GDM1 (cell line): ENCODE data around the gene HK2.
"Not testable (repeated sequence)": the region's sequence is repeated elsewhere in the genome, so short reads cannot be mapped to it uniquely, and the experiment has no call there.

Source experiments
- DNase-seq: peaks from one replicate; lab custom pipeline; 2025; lab: John Stamatoyannopoulos, UW

The HK2 gene

DNA sequence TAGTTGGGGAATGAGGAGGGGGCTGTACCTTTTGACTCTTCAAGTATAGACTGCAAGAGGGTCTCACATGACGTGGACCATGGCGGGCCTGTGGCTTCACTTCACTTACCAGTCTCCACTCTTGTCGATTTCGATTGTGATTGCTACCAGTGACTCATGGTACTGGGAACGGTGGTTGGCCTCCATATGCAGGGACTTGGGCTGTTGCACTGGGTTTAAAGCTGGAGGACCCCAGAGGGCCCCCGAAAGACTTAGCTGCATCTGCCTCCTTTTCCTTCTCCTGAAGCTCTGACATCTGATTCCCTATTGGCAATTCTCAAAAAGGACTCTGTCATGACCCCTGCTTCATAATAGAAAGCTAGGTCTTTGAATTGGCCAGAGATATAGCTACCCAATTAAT lies 43.4 kb downstream of the HK2 start:
- no peak for DNase-seq

DNA sequence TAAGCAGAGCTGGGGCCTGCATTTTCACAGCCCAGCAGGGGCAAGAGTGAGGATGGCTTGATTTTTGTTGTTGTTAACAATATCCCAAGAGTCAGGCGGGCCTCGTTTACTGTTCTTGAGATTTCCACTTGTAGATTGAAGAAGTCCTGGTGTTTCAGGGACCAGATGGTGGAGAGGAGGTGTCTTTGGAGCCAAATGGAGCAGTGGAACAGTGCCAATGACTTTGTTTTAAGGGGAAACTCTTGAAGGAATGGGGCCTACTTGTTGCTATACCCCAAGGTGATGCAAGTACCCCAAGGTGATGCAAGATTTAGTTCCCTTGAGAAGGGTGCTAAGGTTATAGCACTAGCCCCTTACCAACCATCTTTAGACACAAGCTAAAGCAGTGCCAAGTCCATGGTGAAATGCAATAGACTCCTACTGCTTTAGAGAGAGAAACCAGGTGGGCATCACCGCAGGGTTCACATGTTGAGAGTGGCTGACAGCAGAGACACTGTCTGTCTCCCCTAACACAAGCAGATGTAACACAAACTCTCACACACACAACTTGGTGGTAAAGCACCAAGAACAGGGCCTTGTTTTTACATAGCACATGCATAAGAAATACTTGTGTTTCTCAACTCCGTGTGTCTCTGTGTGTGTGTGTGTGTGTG lies 44.0 kb downstream of the HK2 start:
- no peak for DNase-seq

DNA sequence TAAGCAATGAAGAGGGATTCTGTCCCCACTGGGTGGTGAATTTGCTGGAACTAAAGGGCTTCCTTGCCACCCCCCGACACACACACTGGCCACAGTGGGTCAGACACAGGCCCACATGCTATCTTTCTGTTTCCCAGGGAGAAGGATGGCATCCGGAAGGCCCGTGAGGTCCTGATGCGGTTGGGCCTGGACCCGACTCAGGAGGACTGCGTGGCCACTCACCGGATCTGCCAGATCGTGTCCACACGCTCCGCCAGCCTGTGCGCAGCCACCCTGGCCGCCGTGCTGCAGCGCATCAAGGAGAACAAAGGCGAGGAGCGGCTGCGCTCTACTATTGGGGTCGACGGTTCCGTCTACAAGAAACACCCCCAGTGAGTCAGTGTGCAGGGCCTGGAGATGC lies 44.6 kb downstream of the HK2 start:
- DNase-seq = no peak

DNA sequence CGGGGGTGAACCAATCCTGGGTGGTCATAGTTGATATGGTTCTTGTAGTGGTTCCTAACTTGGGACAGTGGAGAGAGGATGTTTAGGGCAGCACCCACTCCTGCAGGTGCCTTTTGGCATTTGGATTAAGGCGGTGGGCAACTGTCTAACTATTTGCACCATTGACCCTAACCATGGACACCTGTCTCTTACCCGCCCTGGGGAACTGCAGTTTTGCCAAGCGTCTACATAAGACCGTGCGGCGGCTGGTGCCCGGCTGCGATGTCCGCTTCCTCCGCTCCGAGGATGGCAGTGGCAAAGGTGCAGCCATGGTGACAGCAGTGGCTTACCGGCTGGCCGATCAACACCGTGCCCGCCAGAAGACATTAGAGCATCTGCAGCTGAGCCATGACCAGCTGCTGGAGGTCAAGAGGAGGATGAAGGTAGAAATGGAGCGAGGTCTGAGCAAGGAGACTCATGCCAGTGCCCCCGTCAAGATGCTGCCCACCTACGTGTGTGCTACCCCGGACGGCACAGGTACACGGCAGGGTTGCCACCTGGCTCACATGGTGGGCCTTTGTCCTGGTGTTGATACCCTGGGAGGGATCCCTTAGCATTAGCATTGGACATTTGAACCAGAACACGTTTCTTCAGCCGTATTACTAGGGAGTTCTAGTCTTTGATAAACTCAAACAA lies 46.3 kb downstream of the HK2 start:
- DNase-seq = no peak

DNA sequence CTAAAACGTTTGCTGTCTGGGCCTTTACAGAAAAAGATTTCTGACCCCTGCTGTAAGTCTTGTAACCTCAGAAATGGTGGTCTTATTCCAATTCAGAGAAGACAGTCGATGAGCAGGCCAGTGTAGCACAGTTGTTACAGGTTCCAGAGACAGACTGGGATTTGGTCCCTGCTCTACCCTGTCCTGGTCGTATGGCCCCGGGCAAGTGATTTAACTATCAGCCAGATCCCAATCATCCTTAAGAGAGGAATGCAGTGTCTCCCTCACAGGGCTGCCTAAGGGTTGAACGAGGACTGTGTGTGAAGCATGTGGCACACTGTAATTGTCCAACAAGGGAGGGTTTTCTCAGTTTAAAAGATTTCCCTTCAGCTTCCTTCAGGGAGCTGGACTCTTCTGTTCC lies 47.2 kb downstream of the HK2 start:
- DNase-seq = no peak

- DNase-seq = no peak
Measured at GRCh38 chr2:74881626-74882298, 47.8 kb downstream of the HK2 start.

- no peak for DNase-seq
Measured at GRCh38 chr2:74882299-74882687, 48.4 kb downstream of the HK2 start.

DNA sequence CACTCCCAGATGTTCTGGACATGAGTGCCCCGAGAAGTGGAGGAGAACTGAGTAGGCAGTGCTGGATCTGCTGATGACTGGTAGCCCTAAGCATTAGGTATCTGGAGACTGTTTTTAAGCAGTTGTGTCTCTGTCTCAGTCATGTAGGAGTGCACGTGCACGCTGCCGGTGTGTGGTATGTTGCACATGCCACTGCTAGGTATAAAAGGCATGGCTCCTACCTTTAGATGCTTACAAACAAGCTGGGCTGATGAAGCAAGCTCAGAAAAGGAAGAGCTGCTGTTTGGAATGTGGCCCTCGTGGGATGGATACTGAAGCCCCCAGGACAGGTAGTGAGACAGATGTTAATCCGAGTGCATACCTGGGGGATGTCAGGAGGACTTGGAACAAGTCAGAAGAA lies 49.1 kb downstream of the HK2 start:
- no peak for DNase-seq

- no peak for DNase-seq
Measured at GRCh38 chr2:74884118-74884762, 50.3 kb downstream of the HK2 start.

DNA sequence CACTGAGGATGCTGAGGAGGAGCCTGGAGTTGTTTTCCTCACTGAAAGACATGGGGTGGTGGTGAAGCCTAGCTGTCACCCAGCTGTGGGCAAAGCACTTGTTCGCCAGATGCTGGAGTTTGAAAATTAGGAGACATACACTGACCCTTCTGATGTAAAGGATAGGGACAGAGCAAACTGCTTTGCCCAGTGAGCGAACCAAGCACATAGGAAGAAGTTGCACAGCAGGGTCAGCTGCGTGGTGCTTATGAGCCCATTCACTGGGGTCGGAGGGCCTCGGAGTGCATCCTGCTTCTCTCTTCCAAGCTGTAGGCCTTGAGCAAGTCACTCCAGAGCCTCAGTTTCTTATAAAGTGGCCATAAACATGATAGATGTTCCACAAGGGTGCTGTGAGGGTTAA lies 50.9 kb downstream of the HK2 start:
- no peak for DNase-seq

DNA sequence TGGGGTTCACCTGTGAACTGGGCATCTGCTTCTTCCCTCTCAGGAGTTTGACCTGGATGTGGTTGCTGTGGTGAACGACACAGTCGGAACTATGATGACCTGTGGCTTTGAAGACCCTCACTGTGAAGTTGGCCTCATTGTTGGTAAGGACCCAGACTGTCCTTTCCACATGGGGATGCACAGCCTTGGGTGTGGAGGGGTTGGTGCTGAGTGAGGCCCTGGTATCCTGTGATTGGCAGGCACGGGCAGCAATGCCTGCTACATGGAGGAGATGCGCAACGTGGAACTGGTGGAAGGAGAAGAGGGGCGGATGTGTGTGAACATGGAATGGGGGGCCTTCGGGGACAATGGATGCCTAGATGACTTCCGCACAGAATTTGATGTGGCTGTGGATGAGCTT lies 52.3 kb downstream of the HK2 start:
- no peak for DNase-seq

DNA sequence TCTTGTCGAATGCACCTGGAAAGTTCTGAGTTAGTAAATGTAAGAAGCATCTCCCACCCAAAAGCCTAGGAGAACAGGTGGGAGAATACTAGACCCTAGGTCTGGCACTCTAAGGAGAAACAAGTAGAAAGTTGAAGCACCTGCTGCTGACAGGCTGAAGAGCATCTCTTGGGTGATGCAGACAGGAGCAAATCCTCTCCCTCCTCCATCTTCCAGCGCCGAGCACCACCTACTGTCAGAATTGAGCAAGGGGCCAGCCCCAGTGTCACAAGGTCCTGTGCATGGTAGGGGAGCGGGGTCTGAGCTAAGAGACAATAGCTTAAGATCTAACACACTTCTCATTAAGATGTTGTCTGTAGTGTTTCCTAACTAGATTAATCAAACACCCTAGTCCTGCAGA lies 52.9 kb downstream of the HK2 start:
- no peak for DNase-seq

- DNase-seq = no peak
Measured at GRCh38 chr2:74887445-74887951, 53.6 kb downstream of the HK2 start.

GRCh38 chr2:74887960-74888700 lies 54.2 kb downstream of the HK2 start:
- DNase-seq = no peak

DNA sequence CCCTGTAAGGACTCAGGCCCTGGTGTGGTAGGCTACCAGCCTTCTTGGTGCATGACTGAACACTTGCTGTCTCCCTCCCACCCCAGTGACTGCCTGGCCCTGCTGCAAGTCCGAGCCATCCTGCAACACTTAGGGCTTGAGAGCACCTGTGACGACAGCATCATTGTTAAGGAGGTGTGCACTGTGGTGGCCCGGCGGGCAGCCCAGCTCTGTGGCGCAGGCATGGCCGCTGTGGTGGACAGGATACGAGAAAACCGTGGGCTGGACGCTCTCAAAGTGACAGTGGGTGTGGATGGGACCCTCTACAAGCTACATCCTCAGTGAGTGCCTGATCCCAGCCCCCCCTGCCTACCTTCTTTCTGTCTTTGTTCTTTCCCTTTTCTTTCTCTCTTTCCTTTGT lies 55.2 kb downstream of the HK2 start:
- DNase-seq = no peak

DNA sequence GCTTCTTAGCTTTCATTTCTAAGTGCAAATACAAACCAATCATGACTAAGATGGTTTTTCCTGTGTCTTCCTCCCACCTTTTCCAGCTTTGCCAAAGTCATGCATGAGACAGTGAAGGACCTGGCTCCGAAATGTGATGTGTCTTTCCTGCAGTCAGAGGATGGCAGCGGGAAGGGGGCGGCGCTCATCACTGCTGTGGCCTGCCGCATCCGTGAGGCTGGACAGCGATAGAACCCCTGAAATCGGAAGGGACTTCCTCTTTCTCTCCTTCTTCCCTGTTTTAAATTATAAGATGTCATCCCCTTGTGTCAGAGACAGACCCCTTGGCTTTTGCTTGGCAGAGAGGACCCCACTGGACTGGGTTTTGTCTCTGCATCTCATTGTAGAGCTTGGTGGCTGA lies 56.8 kb downstream of the HK2 start:
- no peak for DNase-seq

DNA sequence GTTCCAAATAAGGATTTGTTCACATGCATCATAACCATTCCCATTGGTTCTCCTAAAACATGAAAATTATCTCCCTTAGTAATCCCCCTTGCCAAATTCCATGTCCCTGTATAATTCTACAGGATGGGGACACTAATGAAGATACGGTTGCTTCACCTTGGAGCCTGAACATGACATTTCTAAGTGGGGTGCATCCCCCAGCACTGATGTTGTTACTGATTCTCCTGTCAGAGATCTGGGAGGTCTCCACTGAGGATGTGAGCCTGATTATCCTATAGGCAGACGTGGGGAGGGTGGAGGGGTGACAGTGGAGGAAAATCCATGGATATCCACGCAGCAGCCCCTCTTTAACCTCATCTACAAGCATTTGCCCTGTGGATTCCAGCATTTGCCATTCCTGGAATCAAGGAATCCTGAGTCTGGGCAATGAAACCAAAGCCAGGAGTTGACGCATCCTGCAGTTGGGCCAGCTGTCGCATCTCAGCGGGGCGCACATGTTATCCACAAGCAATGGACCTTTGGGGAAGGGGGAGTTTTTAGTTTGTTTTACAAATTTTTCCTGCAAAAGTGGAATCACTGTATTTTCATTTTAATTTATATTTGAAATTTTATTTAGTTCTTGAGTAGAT lies 57.3 kb downstream of the HK2 start:
- no peak for DNase-seq

GRCh38 chr2:74891816-74892215 lies 57.9 kb downstream of the HK2 start:
- DNase-seq = not testable (repeated sequence)

GRCh38 chr2:74892609-74893008 lies 58.7 kb downstream of the HK2 start:
- no peak for DNase-seq

- no peak for DNase-seq
Measured at GRCh38 chr2:74893332-74893731, 59.4 kb downstream of the HK2 start.

DNA sequence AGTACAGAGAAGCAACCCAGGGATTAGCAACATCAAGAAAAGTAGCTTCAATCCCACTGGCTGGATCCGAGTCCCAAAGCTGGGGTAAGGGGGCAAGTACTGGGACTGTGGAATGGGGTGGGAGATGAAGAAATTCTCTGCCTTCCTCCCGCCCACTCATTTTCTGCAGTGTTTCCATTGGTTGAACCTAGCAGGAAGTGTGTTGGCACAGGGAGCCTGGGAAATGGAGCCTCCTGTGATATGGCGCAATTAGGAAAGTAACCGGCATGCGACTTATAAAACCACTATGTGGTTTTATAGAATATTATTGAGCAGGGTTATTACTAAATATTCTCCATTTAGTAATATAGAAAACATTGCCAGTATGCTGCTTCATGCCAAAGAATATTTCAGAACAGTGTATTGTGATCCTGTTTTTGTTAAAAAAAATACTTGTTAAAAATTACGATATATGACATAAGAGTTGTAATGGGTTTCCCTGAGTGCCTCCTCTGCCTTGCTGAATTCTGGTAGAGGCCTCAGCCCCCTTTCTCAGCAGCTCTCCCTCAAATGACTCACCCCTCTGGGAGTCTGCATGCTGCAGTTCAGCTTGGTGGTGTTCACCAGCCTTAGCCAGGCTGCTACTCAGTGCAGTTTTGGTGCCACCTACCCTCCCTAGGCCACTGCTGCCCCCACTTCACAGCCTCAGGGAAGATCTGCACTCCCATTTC lies 60.5 kb downstream of the HK2 start:
- DNase-seq = no peak
